Right lobe of liver (tissue), 4 donors: ENCODE data around the gene FCRLB.

Experiments used
- POLR2A ChIP-seq: fragments of 450-650 bp; IDR thresholded peaks from one replicate; pipeline ENCODE4 v1.6.1; 2017; ENCODE audit warnings: antibody characterized with exemption, mild to moderate bottlenecking
- TF ChIP-seq, protein P1 (sequence below), 4 donors: fragments of 200-600 bp in 3 of 4; fragments of 450-650 bp in 1 of 4; IDR thresholded peaks; one replicate each; pipeline versions ENCODE4 v1.5.1 to v1.8.0; 2016 to 2022; ENCODE audit warnings: antibody characterized with exemption in 4 of 4, mild to moderate bottlenecking in 2 of 4
- donor health status: DM: no; HTN: no; CAD: no.
- donor health status: DM: no; HTN: no; CAD: no.
- donor health status: DM: no; HTN: yes; CAD: no.

GRCh38 chr1:161726473-161727255 lies 5.3 kb downstream of the FCRLB start:
- TF ChIP-seq, protein P1, sequence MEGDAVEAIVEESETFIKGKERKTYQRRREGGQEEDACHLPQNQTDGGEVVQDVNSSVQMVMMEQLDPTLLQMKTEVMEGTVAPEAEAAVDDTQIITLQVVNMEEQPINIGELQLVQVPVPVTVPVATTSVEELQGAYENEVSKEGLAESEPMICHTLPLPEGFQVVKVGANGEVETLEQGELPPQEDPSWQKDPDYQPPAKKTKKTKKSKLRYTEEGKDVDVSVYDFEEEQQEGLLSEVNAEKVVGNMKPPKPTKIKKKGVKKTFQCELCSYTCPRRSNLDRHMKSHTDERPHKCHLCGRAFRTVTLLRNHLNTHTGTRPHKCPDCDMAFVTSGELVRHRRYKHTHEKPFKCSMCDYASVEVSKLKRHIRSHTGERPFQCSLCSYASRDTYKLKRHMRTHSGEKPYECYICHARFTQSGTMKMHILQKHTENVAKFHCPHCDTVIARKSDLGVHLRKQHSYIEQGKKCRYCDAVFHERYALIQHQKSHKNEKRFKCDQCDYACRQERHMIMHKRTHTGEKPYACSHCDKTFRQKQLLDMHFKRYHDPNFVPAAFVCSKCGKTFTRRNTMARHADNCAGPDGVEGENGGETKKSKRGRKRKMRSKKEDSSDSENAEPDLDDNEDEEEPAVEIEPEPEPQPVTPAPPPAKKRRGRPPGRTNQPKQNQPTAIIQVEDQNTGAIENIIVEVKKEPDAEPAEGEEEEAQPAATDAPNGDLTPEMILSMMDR (IDR thresholded peaks at IDR 0.05): peak in 1 of 4 donors; percentile 18
- TF ChIP-seq POLR2A: peak; percentile 88
